Hepatocyte (in vitro differentiated cells): ENCODE data around the gene RTTN. TPM values are rescaled to one million over a fixed set of nuclear protein-coding genes. Genes with fewer than 3 reads are reported as not detected.

Experiments
- DNase-seq: peaks from one replicate; pipeline ENCODE4 v3.0.0-alpha.2; 2016; ENCODE audit warnings: low spot score
- H2AFZ ChIP-seq: fragments of 200-600 bp; sonication (generic); 2 replicates; pipeline ENCODE4 v1.6.0; 2016; ENCODE audit warnings: antibody characterized with exemption, mild to moderate bottlenecking
- H3K27ac ChIP-seq: fragments of 200-600 bp; sonication (generic); 2 replicates; pipeline ENCODE4 v1.5.1; 2016; ENCODE audit warnings: mild to moderate bottlenecking
- H3K27me3 ChIP-seq: fragments of 200-600 bp; sonication (generic); 2 replicates; pipeline ENCODE4 v1.6.1; 2016
- H3K36me3 ChIP-seq: fragments of 200-600 bp; sonication (generic); replicated peaks from 2 replicates; pipeline ENCODE4 v1.5.1; 2016; ENCODE audit warnings: low read depth; ENCODE audit not compliant: insufficient read depth
- H3K4me1 ChIP-seq: fragments of 200-600 bp; sonication (generic); 2 replicates; pipeline ENCODE4 v1.5.1; 2016; ENCODE audit warnings: mild to moderate bottlenecking, moderate library complexity; ENCODE audit not compliant: insufficient read depth
- H3K4me2 ChIP-seq: fragments of 200-600 bp; sonication (generic); 2 replicates; pipeline ENCODE4 v1.6.0; 2016
- H3K4me3 ChIP-seq: fragments of 200-600 bp; sonication (generic); 2 replicates; pipeline ENCODE4 v1.5.1; 2016; ENCODE audit warnings: mild to moderate bottlenecking
- H3K79me2 ChIP-seq: fragments of 200-600 bp; sonication (generic); 2 replicates; pipeline ENCODE4 v1.6.0; 2017; ENCODE audit warnings: mild to moderate bottlenecking
- H3K9me2 ChIP-seq: fragments of 200-600 bp; sonication (generic); replicated peaks from 2 replicates; pipeline ENCODE4 v1.6.0; 2017; ENCODE audit warnings: mild to moderate bottlenecking; ENCODE audit not compliant: insufficient read depth
- H3K9me3 ChIP-seq: fragments of 200-600 bp; sonication (generic); 2 replicates; pipeline ENCODE4 v1.5.1; 2016; ENCODE audit warnings: low read depth, mild to moderate bottlenecking
- H4K20me1 ChIP-seq: fragments of 200-600 bp; sonication (generic); 2 replicates; pipeline ENCODE4 v1.6.0; 2016; ENCODE audit warnings: mild to moderate bottlenecking; ENCODE audit not compliant: insufficient read depth, poor library complexity, severe bottlenecking
- EZH2 ChIP-seq: fragments of 200-600 bp; sonication (generic); IDR thresholded peaks from 2 replicates; pipeline ENCODE4 v1.6.1; 2016; ENCODE audit warnings: antibody characterized with exemption, mild to moderate bottlenecking, borderline replicate concordance
- EZH2phosphoT487 ChIP-seq: fragments of 200-600 bp; sonication (generic); IDR thresholded peaks from one replicate; pipeline ENCODE4 v1.6.1; 2018; ENCODE audit warnings: antibody characterized with exemption, mild to moderate bottlenecking, low read depth, moderate library complexity; ENCODE audit not compliant: unreplicated experiment, severe bottlenecking
- WGBS: methylation state at CpG from one replicate; pipeline ENCODE4 v1.1.6; 2016; ENCODE audit warnings: low lambda C conversion rate; ENCODE audit errors: missing lambda C conversion rate; 5-methylcytosine and 5-hydroxymethylcytosine counted together
- polyA plus RNA-seq: library from polyadenylated mRNA; unstranded; fragments of >200 nt; fragmentation: Nextera tagmentation; extraction: Ambion mirVana; gene quantifications from 2 replicates; pipeline ENCODE4 v1.2.1, GENCODE V29; 2016
- total RNA-seq: library from RNA; depleted of rRNA; stranded (reverse); fragments of >200 nt; gene quantifications from 2 replicates; pipeline ENCODE4 v1.2.3, GENCODE V29; 2014
- TF ChIP-seq, protein P1 (sequence below): fragments of 200-600 bp; sonication (generic); IDR thresholded peaks from 2 replicates; pipeline ENCODE4 v1.5.1; 2016; ENCODE audit warnings: antibody characterized with exemption, mild to moderate bottlenecking; ENCODE audit not compliant: poor library complexity

Gene RTTN
- total and polyA plus RNA-seq, 2 experiments from 2014 or later = 2.5 to 14.0 TPM

DNA sequence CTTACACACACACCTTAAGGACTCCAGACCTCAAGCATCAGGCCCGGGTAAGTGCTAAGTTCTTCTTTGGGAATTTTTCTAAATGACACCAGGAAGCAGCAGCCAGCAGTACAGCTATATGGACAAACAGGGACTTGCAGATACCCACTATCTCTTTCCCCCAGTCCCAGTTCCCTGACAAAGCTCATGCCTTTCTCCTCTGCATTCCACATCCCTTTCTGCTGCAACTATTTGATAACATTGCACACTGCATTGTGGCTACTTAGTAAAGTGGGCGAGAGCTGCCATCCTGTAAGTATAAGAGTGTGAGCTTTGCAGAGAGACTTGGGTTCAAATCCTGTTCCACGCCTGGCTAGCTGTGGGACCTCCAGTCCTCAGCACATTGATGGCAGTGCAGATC lies 243.8 kb downstream of the RTTN start:
- DNase-seq = no peak
- Histone ChIP-seq H2AFZ (no peak overlapping the region), H4K20me1 (no peaks in the 10 kb centered on the region), H3K9me3 (no peaks in the 10 kb centered on the region), H3K4me2 (no peak overlapping the region), H3K27ac (no peak overlapping the region), H3K79me2 (no peaks in the 10 kb centered on the region), H3K9me2 (no peaks in the 10 kb centered on the region), H3K27me3 (no peaks in the 10 kb centered on the region), H3K36me3 (no peaks in the 10 kb centered on the region), H3K4me3 (no peak overlapping the region), H3K4me1 (no peaks in the 10 kb centered on the region)
- TF ChIP-seq, protein P1, sequence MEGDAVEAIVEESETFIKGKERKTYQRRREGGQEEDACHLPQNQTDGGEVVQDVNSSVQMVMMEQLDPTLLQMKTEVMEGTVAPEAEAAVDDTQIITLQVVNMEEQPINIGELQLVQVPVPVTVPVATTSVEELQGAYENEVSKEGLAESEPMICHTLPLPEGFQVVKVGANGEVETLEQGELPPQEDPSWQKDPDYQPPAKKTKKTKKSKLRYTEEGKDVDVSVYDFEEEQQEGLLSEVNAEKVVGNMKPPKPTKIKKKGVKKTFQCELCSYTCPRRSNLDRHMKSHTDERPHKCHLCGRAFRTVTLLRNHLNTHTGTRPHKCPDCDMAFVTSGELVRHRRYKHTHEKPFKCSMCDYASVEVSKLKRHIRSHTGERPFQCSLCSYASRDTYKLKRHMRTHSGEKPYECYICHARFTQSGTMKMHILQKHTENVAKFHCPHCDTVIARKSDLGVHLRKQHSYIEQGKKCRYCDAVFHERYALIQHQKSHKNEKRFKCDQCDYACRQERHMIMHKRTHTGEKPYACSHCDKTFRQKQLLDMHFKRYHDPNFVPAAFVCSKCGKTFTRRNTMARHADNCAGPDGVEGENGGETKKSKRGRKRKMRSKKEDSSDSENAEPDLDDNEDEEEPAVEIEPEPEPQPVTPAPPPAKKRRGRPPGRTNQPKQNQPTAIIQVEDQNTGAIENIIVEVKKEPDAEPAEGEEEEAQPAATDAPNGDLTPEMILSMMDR = no peak
- TF ChIP-seq EZH2 (no peak), EZH2phosphoT487 (no peak)
- 85% methylated on average over 3 of the region's 3 CpGs for WGBS

DNA sequence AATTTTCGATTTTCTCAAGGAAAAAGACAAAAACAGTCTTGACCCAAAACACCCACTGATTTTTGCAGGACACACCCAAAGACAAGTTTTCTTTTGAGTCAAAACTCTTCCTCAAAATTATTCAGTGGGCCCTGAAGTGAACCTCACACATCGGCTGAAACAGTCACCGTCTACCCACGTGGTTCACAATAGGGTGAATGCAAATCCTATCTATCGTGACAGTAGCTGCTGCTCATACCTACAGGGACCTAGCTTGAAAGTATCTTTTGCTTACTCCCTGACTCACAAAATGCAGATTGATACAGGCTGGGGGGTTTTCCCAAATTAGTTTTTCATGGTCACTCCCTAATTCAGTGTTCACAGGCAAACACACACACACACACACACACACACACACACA lies 247.1 kb downstream of the RTTN start:
- no peak overlapping the region for H3K4me3 ChIP-seq
- H3K36me3 ChIP-seq = no peaks in the 10 kb centered on the region
- no peaks in the 10 kb centered on the region for H3K9me2 ChIP-seq
- H3K79me2 ChIP-seq = no peaks in the 10 kb centered on the region
- no peak overlapping the region for H3K4me2 ChIP-seq
- H3K4me1 ChIP-seq = no peaks in the 10 kb centered on the region
- DNase-seq = no peak
- H3K27me3 ChIP-seq = no peaks in the 10 kb centered on the region
- H3K9me3 ChIP-seq = no peaks in the 10 kb centered on the region
- no peak overlapping the region for H3K27ac ChIP-seq
- no peaks in the 10 kb centered on the region for H4K20me1 ChIP-seq
- TF ChIP-seq, protein P1 = no peak
- TF ChIP-seq EZH2phosphoT487 = no peak
- no peak for TF ChIP-seq EZH2
- 100% methylated on average over 5 of the region's 5 CpGs for WGBS
- no peak overlapping the region for H2AFZ ChIP-seq

DNA sequence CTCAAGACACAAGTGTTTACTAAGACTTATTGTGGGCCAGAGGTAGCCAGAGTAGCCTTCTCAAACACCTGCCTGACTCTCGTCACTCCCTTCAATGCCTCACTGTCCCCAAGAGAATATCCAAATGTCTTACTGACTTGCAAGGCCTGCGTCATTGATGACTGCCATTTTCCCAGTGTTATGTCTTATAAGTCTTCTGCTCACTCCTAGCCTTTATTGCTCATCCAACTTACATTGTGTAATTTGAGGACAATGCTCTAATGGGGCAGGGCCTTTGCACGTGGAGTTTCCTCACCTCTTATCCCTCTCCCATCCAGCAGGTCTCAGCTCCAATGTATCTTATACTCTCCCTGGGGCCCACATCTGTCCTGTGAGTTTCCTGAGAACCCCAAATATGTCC lies 247.7 kb downstream of the RTTN start:
- TF ChIP-seq EZH2phosphoT487 (no peak), EZH2 (no peak)
- TF ChIP-seq, protein P1 = no peak
- Histone ChIP-seq H3K4me3 (no peak overlapping the region), H3K79me2 (no peaks in the 10 kb centered on the region), H3K9me3 (no peaks in the 10 kb centered on the region), H3K4me2 (no peak overlapping the region), H3K4me1 (no peaks in the 10 kb centered on the region), H3K27me3 (no peaks in the 10 kb centered on the region), H4K20me1 (no peaks in the 10 kb centered on the region), H3K9me2 (no peaks in the 10 kb centered on the region), H3K36me3 (no peaks in the 10 kb centered on the region), H3K27ac (no peak overlapping the region), H2AFZ (no peak overlapping the region)
- no peak for DNase-seq
- WGBS = 92% methylated on average over 3 of the region's 3 CpGs
